Measurements from ENCODE around the gene ECEL1.
"Not testable (repeated sequence)": the region's sequence is repeated elsewhere in the genome, so short reads cannot be mapped to it uniquely, and the experiment has no call there.

Gene ECEL1

DNA sequence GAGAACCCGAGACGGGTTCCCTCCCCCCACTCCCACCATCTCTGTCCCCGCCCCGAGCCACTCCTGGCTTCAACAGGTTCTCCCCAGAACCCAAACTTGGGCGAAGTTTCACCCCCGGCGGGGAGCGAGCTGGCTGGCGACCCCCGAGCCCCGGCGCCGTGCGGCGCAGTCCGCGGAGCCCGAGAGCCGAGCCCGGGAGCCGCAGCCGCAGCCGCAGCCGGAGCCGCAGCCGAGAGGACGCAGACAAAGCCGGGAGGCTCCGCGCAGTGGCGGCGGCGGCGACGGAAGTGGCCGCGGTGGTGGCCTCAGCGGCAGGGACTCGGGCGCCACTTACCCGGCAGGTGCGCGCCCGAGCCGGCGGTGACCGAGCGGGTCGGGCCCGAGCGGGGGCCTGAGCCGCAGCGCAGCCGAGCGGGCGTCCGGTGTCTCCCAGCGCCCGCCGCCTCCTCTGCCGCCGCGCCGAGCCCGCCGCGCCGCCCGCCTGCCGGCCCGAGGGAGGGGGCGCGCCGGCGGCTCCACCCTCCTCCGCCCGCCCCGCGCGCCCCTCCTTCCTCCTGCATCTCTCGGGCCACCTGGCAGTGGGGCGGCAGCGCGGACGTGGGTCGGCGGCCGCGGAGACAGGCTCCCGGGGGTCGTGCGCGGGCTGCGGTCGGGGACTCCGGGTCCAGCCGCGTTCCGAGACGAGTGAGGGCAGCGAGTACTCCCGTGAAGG, at the start of gene ECEL1:
Gene ECEL1, minus strand, starts transcription at position 450 of the 712 bp plus-strand sequence. CDS start 1,181 bp downstream, outside the sequence.
- DNase-seq (ENCODE audit: low read depth in 2 of 2): no peak

GRCh38 chr2:232537079-232537478, 49.4 kb upstream of the ECEL1 start:
- no peak for DNase-seq (ENCODE audit: low read depth in 2 of 2)

- no peak for DNase-seq (ENCODE audit: low read depth in 2 of 2)
These were observed 48.3 kb upstream of the ECEL1 start for GRCh38 chr2:232535761-232536530.

GRCh38 chr2:232534940-232535651, 47.5 kb upstream of the ECEL1 start:
- DNase-seq (ENCODE audit: low read depth in 2 of 2): no peak

DNA sequence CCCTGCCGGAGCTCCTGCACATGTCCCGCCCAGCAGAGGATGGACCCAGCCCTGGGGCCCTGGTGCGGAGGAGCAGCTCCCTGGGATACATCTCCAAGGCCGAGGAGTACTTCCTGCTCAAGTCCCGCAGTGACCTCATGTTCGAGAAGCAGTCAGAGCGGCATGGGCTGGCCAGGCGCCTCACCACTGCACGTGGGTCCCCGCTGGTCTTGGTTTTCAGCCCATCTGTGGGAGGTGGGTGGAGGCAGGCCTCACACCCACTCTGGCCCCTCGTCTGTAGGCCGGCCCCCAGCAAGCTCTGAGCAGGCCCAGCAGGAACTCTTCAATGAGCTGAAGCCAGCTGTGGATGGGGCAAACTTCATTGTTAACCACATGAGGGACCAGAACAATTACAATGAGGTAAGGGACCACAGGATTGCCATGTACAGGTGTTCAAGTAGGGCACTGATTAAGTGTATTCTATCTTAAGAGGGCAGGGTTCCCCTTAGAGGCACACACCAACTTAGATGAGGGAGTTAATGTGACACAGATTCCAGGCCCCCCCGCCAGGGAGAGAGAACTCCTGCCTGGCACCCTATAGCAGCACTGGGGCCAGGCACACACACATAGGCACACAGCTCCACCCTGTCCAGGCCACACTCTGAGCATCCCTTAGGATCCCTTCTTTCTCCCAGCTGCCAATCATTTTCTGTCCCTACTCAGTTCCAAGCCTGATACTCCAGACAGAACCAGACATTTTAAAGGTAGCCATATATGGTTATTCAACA, 46.5 kb upstream of the ECEL1 start:
- DNase-seq (ENCODE audit: low read depth in 2 of 2): no peak

DNA sequence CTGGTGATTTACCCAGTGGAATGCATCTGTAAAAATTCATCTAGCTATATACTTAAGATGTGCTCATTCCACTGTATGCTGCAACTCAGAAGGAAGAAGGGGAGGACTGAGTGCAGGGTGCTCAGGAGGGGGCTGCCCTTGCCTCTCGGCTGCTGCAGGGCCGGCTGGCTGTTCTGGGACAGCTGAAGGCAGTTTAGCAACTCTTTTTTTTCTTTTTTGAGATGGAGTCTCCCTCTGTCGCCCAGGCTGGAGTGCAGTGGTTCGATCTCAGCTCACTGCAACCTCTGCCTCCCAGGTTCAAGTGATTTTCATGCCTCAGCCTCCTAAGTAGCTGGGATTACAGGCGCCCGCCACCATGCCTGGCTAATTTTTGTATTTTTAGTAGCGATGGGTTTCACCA, 45.2 kb upstream of the ECEL1 start:
- not testable (repeated sequence) for DNase-seq (ENCODE audit: low read depth in 2 of 2)

GRCh38 chr2:232532419-232532818, 44.8 kb upstream of the ECEL1 start:
- no peak for DNase-seq (ENCODE audit: low read depth in 2 of 2)

- DNase-seq (ENCODE audit: low read depth in 2 of 2): no peak
These were observed 43.1 kb upstream of the ECEL1 start for GRCh38 chr2:232530626-232531260.

- no peak for DNase-seq (ENCODE audit: low read depth in 2 of 2)
These were observed 42.3 kb upstream of the ECEL1 start for GRCh38 chr2:232529806-232530547.

DNA sequence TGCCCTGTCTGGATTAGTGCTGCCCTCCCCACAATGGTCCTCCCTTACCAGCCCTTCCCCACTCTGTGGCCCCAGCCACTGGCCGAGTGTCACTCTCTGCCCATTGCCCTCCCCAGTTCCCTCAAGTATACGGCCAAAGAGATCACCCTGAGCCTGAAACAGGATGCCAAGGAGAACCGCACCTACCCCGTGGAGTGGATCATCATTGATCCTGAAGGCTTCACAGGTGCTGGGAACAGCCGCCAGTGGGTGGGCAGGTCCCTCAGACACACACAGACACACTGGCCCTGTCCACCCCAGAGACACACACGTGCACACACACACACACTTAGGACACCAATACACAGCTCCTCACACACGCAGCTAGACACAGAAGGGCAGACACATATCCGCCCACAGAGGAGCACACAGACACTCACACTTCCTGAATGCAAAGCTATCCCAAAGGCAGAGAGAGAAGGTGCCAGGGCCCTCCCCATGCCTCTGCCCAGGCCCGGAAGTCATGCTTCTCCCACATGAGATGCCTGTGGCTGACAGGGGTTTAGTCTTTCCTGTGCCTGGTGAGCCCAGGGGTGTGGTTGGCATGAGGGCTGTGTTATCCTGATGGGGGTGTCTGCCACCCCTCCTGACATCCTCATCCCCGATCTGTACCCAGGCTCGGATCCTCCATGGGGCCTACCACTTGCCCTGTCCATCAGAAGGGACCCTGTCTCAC, 41.3 kb upstream of the ECEL1 start:
- no peak for DNase-seq (ENCODE audit: low read depth in 2 of 2)

- no peak for DNase-seq (ENCODE audit: low read depth in 2 of 2)
These were observed 40.4 kb upstream of the ECEL1 start for GRCh38 chr2:232527905-232528470.

DNA sequence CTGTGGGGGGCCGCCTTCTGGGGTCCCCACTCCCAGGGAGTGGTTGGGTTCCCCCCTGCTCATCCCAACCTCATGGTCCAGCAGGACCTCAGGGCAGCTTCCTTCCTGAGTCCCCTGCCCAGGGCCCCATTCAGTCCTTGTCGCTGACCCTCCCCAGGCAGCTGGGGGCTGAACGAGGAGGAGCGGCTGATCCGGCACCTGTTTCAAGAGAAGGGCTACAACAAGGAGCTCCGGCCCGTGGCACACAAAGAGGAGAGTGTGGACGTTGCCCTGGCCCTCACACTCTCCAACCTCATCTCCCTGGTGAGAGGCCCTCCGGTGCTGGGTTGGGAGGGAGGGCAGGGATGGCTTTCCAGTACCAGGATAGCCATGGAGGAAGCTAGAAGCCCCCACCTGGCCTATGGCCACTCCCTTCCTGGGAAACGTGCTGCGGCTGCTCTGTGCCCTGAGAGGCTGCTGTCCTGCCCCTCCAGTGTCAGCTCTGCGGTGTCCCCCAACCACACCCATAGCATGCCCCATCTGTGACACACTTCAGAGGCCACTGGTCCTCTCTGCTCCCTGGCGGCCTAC, 38.8 kb upstream of the ECEL1 start:
- DNase-seq (ENCODE audit: low read depth in 2 of 2): no peak

GRCh38 chr2:232525791-232526371, 38.2 kb upstream of the ECEL1 start, which contains the start of gene CHRND:
CHRND (plus strand) TSS chr2:232526160; CDS start chr2:232526216, 56 bp downstream.
- no peak for DNase-seq (ENCODE audit: low read depth in 2 of 2)

- no peak for DNase-seq (ENCODE audit: low read depth in 2 of 2)
These were observed 37.6 kb upstream of the ECEL1 start for GRCh38 chr2:232525199-232525598.

DNA sequence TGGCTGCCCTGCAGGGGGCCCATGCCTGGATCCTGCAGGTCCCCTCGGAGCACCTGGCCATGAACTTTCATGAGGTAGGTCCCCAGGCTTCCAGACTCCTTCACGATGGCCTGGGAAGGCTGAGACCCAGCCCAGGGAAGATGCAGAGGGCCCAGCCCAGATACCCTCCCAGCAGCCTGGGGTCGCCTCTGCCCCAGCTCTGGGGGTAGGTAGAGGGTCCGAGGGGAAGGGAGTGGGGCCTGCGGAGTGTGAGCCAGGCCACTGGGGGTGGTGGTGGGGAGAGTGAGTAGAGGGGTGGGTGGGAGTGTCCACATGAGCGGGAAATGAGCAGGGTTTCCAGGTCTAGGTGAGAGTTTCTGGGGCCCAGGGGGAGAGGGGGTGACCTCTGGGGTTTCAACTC, 37.1 kb upstream of the ECEL1 start:
- no peak for DNase-seq (ENCODE audit: low read depth in 2 of 2)

DNA sequence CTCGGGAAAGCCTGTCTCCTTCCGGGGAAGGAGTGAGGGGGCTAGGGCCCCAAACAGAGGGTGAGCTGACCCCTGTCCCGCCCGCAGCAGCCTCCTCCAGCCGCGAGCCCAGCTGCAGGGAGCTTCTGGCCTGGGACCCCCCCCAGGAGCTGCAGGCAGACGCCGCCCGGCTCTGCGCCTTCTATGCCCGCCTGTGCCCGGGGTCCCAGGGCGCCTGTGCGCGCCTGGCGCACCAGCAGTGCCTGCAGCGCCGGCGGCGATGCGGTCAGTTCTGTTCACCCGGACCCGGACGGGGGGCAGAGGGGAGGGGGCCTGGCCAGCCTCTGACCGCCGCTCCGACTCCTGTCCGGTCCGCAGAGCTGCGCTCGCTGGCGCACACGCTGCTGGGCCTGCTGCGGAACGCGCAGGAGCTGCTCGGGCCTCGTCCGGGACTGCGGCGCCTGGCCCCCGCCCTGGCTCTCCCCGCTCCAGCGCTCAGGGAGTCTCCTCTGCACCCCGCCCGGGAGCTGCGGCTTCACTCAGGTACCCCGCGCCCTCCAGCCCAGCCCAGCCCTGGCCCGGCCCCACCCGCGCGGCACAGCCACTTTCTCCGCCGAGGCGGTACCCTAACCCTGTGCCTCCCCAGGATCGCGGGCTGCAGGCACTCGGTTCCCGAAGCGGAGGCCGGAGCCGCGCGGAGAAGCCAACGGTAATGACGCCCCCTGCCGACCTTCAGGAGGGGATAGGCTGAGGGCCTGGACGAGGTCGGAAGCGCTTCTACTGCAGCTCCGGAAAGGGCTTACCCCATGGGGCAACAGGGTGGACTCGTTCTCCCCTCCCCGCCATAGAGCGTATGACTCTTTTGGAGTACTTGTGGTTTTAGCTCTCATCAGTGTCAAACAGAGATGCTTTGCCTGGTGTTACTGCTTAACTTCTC, 36.3 kb upstream of the ECEL1 start:
- no peak for DNase-seq (ENCODE audit: low read depth in 2 of 2)

DNA sequence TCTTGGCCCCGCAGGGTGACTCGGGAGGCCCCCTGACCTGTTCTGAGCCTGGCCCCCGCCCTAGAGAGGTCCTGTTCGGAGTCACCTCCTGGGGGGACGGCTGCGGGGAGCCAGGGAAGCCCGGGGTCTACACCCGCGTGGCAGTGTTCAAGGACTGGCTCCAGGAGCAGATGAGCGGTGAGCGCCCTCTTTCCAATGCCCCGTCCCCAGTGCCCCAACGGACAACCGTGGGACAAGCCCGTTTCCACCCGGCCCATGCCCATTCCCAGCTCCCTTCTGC, 35.7 kb upstream of the ECEL1 start:
- DNase-seq (ENCODE audit: low read depth in 2 of 2): no peak
